Choroid plexus epithelial cell (primary cell): ENCODE results near the gene COPS2.
A peak's percentile ranks its signal among the peaks of the same experiment; 100 is the strongest.

ENCODE experiments used
- DNase-seq: peaks from one replicate; pipeline ENCODE4 v3.0.0-alpha.2; 2010; ENCODE audit warnings: low read depth
- H3K4me3 ChIP-seq: 2 replicates; pipeline ENCODE4 v1.5.1; 2011; ENCODE audit warnings: low read depth, mild to moderate bottlenecking, control low read depth, low read length, moderate library complexity
- TF ChIP-seq, protein P1 (sequence below): conservative IDR thresholded peaks from 2 replicates; pipeline ENCODE4 v1.5.1; 2011; ENCODE audit warnings: low read depth, mild to moderate bottlenecking, control low read depth, inconsistent platforms, low read length, moderate library complexity

COPS2 gene

DNA sequence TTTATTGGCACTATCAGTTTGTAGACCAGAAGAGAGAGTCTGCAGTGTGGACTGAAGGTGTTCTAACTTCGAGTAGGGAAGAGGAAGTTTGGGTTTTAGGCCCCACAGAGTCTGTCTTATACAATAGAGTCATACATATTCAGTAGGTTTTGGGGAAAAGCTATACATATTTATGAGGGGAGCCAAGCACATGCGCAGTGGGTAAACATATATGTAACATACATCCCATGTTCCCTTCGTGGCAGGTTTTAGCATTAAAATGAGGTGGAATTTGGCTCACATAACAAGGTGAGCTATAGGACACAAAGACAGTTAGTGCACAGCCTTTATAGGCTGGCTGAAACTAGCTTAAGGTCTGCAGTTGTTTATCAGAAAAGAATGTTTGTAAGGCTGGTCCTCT lies 19.5 kb upstream of the COPS2 start:
- TF ChIP-seq, protein P1, sequence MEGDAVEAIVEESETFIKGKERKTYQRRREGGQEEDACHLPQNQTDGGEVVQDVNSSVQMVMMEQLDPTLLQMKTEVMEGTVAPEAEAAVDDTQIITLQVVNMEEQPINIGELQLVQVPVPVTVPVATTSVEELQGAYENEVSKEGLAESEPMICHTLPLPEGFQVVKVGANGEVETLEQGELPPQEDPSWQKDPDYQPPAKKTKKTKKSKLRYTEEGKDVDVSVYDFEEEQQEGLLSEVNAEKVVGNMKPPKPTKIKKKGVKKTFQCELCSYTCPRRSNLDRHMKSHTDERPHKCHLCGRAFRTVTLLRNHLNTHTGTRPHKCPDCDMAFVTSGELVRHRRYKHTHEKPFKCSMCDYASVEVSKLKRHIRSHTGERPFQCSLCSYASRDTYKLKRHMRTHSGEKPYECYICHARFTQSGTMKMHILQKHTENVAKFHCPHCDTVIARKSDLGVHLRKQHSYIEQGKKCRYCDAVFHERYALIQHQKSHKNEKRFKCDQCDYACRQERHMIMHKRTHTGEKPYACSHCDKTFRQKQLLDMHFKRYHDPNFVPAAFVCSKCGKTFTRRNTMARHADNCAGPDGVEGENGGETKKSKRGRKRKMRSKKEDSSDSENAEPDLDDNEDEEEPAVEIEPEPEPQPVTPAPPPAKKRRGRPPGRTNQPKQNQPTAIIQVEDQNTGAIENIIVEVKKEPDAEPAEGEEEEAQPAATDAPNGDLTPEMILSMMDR, result no peak
- no peak overlapping the region for H3K4me3 ChIP-seq
- DNase-seq, result no peak

DNA sequence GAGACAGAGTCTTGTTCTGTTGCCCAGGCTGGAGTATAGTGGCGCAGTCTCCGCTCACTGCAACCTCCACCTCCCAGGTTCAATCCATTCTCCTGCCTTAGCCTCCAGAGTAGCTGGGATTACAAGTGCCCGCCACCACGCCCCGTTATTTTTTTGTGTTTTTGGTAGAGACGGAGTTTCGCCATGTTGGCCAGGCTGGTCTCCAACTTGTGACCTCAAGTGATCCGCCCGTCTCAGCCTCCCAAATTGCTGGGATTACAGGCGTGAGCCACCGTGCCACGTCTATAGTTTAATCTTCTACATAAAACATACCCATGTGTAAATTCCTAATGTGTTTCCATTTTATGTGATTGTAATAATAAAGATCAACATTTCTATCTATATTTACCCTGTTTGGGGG lies 16.4 kb upstream of the COPS2 start:
- TF ChIP-seq, protein P1, result no peak
- no peak for DNase-seq
- H3K4me3 ChIP-seq, result no peak overlapping the region

DNA sequence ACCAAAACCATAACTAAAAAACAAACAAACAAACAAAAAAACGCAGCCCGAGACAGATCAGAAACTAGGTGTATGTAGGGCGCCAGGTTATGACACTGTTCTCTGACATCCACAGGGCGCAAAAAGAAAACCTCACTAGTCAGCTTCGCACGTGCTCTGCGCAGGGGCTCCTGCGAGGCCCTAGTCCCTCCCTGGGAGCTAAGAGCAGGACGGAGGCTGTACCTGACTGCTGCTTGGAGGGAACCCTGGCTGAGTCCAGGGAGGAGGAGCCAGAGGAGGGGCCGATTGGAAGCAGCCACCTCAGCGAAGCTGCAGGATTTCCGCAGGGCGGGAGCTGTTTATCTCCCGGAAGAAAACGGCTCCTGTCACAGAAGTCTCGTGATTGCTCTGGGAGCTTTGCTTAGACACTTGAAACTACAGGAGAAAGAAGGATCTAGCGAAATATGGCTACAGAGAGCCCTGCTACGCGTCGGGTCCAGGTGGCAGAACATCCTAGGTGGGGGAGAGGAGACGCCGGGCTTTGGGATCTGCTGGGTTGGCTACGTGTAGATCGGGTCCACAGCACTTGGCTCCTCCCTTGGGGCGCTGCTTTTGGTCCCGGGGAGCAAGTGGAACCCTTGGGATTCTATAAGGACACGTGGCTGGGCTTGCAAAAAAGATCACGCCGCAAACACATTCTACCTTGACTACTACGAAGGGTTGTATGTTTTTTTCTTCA lies 14.6 kb upstream of the COPS2 start, which contains the start of gene GALK2:
Gene GALK2, plus strand, starts transcription at position 368 of the 718 bp plus-strand sequence. Its CDS starts 76 bp downstream, at position 444.
- H3K4me3 ChIP-seq, result peak within 1 kb of the TSS; percentile 89
- peak; percentile 92 for DNase-seq
- TF ChIP-seq, protein P1, result no peak

DNA sequence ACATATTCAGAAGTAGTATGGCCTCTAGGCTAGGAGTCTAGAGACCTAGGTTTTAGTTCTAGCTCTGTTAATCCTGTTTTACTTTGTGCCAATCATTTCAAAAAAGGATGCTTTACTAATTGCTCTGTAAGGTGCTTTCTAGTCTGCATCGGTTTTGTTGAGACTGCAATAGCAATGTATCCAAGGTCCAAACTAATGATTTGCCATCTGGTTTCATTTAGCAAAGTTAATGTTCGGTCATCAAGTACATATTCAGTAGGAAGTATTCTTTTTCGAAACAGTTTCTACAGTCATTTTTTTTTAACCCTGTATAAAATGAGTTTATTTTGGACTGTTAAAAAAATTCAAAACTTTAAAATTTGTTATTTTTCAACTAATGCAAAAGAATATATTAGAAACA lies 12.6 kb upstream of the COPS2 start:
- TF ChIP-seq, protein P1, result no peak
- no peak for DNase-seq
- no peak overlapping the region for H3K4me3 ChIP-seq

- DNase-seq, result no peak
- TF ChIP-seq, protein P1, result no peak
- no peak overlapping the region for H3K4me3 ChIP-seq
These were observed 9.5 kb upstream of the COPS2 start for GRCh38 chr15:49164865-49165264.

GRCh38 chr15:49163678-49164077 lies 8.3 kb upstream of the COPS2 start:
- no peak for DNase-seq
- H3K4me3 ChIP-seq, result no peak overlapping the region
- TF ChIP-seq, protein P1, result no peak
